ENCODE data around the gene RXRB. TPM values are rescaled to one million over a fixed set of nuclear protein-coding genes. Genes with fewer than 3 reads are reported as not detected.
"Not testable (repeated sequence)": the region's sequence is repeated elsewhere in the genome, so short reads cannot be mapped to it uniquely, and the experiment has no call there.

The RXRB gene
- 46.6 and 48.0 TPM in 2 replicates for total RNA-seq

DNA sequence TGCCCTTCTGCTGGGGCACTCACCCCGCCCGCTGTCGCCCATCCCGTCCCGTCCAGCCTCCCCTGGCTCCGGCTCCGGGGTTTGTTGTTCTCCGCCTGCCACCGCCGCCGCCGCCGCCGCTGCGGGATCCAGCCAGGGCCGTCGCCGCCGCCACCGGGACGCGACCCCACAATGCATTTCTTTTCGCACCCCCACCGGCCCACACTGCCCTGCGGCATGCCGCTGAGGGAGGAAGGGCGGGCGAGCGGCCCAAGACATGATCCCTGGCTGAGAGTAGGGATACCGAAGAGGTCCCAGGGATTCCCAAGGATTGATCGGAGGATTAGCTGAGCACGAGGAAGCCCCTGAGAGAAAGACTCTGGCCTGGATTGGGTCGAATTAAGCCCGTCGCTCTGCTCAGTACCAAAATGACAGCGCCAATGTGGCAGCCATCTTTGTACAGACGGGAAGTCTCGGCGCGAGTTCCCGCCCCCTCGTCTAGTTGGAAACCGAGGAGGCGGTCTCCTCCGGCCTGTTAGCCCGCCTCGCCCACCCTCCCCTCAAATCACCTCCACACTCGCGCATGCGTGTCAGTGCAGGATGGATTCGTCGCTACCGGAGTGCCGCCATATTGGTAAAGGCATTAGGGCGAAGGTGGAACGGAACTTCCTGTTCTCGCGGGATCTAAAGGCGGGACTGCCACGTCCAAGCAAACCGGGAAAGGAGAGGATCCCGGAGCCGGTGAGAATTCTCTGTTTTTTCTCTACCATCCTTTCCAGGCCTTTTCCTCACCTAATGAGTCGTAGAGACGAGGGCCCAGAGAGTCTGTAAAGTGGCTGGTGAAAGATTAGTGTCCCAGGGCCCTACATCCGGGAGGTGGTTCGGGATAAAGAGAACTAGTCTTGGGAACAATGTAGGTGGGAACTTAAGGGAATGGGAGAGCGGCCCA lies at the start of gene RXRB, which contains the start of gene SLC39A7:
RXRB (minus strand) TSS at position 447 of the 928 bp plus-strand sequence; CDS start at position 258, 189 bp downstream.
SLC39A7 (plus strand) TSS at position 649 of the 928 bp plus-strand sequence. CDS start 379 bp downstream, outside the sequence.
- peak; percentile 99 for DNase-seq
- H3K4me3 Mint-ChIP-seq, result peak within 1 kb of the TSS; percentile 100
- H3K27ac Mint-ChIP-seq, result peak within 1 kb of the TSS; percentile 97
- H3K9me3 Mint-ChIP-seq, result no peaks in the 10 kb centered on the region
- H3K36me3 Mint-ChIP-seq (ENCODE audit: low read depth), result peaks cover 64% of the 10 kb centered on the region
- H3K27me3 Mint-ChIP-seq, result no peaks in the 10 kb centered on the region
- intact Hi-C loops (cut with micrococcal nuclease), result loop anchor here (1.0 to 10.0 kb wide), 9 partner anchors 49 to 1548 kb away; partner anchors contain the start of genes AGPAT1, BAG6, CLIC1 and CUTA
- peaks cover 62% of the 10 kb centered on the region for H3K4me1 Mint-ChIP-seq

DNA sequence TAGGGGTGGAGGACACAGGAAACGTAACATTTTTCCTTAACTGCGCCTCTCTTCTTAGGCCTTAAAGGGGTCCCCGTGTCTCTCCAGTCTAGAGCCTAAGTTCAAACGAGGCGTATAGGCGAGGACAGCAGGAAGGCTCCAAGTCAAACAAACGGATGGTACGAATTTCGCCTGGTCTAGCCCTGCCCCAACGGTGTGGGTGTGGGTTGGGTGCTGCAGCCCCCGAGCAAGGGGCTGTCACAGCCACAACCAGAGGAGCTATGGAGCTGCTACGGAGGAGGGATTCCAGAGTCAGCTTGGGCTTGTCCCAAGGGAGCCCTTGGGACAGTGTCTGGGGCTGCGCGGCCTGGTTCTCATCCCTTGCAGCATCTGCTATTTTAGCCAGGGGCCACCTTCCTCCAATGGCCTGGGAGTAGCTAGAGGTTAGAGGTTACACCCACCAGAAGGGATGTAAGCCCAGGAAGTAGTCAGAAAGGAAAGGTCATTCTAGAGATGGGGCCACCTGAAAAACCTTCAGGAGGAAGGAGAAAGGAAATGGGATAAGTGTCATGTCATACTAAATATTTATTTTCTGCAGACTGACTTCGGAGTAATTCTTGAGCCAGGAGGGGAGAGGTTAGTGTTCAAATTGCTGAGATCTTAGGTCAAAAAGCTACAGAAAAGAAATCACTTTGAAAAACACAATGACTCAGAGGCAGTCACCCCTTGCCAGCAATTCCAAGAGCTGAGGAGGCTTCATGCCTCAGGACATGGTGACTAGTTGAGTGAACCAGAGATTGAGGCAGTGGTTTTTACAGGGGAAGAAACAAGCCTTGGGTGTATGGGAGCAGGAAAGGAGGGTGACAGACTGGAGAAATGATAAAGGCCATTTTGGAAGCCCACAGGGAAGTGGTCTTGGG lies 49.5 kb upstream of the RXRB start:
- H3K27ac Mint-ChIP-seq, result peak overlapping the region; percentile 94
- no peaks in the 10 kb centered on the region for H3K9me3 Mint-ChIP-seq
- peaks cover 4% of the 10 kb centered on the region for H3K27me3 Mint-ChIP-seq
- peak overlapping the region; percentile 91 for H3K4me3 Mint-ChIP-seq
- H3K36me3 Mint-ChIP-seq (ENCODE audit: low read depth), result peaks cover 31% of the 10 kb centered on the region
- H3K4me1 Mint-ChIP-seq, result peaks cover 34% of the 10 kb centered on the region
- intact Hi-C loops (cut with micrococcal nuclease), result loop anchor here (1.0 to 2.0 kb wide), 6 partner anchors 21 to 235 kb away; partner anchors contain the start of genes B3GALT4, RXRB, SLC39A7 and VPS52
- DNase-seq, result no peak

DNA sequence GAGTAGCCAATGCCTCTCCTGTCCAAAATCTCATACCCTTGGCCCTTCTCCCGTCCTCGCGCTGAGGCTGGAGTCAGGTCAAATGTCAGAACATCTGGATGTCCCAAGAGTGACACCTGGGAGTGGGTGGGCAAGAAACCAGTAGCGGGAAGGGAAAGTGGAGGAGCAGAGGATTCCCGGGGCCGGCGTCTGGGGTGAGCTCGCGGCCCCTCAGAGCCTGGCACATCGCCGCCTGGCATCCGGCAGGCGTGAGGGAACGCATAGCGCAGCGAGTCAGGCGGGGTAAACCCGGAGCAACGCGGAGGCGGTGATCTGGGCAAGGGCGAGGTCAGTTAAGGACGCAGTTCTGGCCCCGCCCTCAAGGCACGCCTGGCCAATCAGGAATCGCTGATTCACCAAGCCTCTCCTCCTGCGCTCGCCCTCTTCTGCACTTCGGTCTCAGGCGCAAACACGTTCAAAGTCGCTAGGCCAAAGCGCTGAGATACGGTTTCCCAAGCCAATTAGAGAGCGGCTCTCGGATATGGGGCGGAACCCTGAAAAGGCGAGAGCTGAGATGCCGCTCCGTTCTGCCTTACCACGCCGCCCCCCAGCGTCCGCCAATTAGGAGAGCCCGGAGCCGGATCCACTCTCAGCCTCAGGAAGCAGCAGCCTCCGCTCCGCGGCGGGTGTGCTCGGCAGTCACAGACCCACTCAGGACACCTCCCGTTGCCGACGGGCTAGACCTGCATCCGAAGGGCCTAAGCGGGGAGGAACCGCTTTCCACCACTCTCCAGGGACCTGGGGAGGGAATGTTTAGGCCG lies 48.7 kb upstream of the RXRB start:
- Mint-ChIP-seq H3K9me3 (no peaks in the 10 kb centered on the region), H3K4me3 (peak overlapping the region; percentile 91), H3K27ac (peak overlapping the region; percentile 94), H3K27me3 (peaks cover 4% of the 10 kb centered on the region), H3K36me3 (ENCODE audit: low read depth) (peaks cover 31% of the 10 kb centered on the region), H3K4me1 (peaks cover 34% of the 10 kb centered on the region)
- intact Hi-C loops (cut with micrococcal nuclease), result loop anchor here (1.0 to 2.0 kb wide), 10 partner anchors 22 to 234 kb away; partner anchors contain the start of genes B3GALT4, RING1, RXRB and SLC39A7
- DNase-seq, result peak; percentile 98

DNA sequence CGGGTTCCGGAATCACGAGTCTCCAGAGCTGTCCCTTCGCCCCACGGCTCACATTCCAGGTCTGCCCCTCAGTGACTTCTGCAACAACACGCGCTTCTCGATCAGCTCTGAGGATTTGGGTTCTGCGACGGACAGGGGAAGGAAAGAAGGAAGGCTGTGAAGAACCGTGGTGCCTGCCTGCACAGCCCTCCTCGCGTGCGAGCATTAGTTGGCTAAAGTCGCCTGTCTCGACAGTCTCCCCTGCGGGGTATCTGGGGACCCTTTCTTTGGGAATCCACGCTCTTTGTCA lies 48.1 kb upstream of the RXRB start:
- Mint-ChIP-seq H3K27me3 (peaks cover 6% of the 10 kb centered on the region), H3K36me3 (ENCODE audit: low read depth) (peaks cover 31% of the 10 kb centered on the region), H3K4me1 (peaks cover 34% of the 10 kb centered on the region), H3K9me3 (no peaks in the 10 kb centered on the region), H3K4me3 (peak overlapping the region; percentile 91), H3K27ac (peak overlapping the region; percentile 94)
- intact Hi-C loops (cut with micrococcal nuclease), result loop anchor here (1.0 to 2.0 kb wide), 5 partner anchors 40 to 234 kb away; partner anchors contain the start of gene RING1
- DNase-seq, result no peak

DNA sequence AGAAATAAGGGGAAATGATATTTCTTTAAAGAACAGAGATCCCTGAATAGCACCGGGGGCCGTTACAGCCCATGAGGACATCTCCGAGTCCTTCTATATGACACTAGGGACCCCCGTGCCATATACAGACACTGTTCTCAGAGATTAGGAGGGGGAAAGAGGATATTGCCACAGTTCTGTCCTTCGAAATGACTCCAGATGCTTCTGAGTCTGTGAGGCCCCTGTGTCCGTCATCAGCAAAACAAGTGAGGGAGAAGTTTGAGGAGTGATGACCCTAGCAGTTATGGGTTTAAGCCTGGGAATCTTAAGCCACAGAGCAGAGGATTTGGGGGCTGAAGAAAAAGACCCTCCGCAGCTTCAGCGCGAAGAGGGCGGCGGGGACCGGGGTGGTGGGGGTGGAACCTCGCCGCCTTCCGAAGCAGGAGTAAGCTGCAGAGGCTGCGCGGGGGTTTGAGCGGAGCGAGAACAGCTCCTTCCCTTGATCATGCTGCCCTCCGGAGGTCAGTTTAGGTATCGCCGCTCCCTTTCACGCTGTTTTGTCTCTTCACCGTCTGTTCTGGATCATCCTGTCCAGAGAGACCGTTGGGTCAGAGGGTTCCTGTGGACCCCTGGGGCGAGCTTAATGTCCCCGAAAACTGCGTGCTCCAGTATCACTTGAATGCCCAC lies 47.6 kb upstream of the RXRB start:
- Mint-ChIP-seq H3K27ac (peak overlapping the region; percentile 94), H3K36me3 (ENCODE audit: low read depth) (peaks cover 31% of the 10 kb centered on the region), H3K4me1 (peaks cover 34% of the 10 kb centered on the region), H3K27me3 (peaks cover 10% of the 10 kb centered on the region), H3K4me3 (peak overlapping the region; percentile 91), H3K9me3 (no peaks in the 10 kb centered on the region)
- DNase-seq, result peak; percentile 98
- intact Hi-C loops (cut with micrococcal nuclease), result loop anchor here (1.0 to 2.0 kb wide), 5 partner anchors 40 to 233 kb away; partner anchors contain the start of gene RING1

DNA sequence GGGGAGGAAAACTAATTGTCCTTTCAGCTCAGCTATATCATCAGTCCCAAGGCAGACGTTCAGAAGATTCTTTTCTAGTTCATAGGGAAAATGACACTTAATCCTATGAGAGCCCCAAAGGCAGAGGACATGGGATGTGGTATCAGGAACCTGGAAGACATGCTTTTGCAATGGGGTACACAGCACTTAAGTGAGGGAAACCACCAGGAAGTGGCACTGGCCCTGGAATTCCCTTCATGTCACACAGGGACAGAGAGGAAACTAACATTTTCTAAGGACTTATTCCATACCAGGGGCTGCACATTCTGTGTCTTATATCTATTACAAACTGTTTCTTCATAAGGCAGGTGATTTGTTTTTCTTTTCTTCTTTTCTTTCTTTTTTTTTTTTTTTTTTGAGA lies 43.0 kb upstream of the RXRB start:
- no peaks in the 10 kb centered on the region for H3K9me3 Mint-ChIP-seq
- peaks cover 21% of the 10 kb centered on the region for H3K27me3 Mint-ChIP-seq
- no peak overlapping the region for H3K4me3 Mint-ChIP-seq
- intact Hi-C loops (cut with micrococcal nuclease), result no loop called here
- no peak for DNase-seq
- H3K4me1 Mint-ChIP-seq, result peaks cover 12% of the 10 kb centered on the region
- no peaks in the 10 kb centered on the region for H3K36me3 Mint-ChIP-seq (ENCODE audit: low read depth)
- H3K27ac Mint-ChIP-seq, result no peak overlapping the region

DNA sequence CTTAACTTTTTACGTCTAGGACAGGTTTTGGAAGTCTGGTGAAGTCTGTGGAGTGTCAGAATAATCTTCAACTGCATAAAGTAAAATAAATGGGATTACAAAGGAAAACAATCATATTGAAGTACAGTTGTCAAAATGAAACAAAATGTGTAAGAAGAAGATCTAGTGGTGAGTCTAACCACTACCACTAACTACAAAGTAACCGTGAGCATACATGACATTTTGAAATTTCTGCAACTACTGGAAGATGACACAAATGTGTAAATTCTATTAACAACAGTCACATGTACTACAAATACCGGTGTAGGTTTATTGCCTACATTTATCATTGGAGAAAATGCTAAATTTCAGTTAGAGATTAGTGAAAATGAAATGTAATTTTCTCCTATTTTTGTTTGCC lies 41.5 kb upstream of the RXRB start:
- H3K9me3 Mint-ChIP-seq, result no peaks in the 10 kb centered on the region
- no peak for DNase-seq
- H3K36me3 Mint-ChIP-seq (ENCODE audit: low read depth), result no peaks in the 10 kb centered on the region
- H3K4me3 Mint-ChIP-seq, result peak overlapping the region; percentile 38
- H3K27me3 Mint-ChIP-seq, result peaks cover 21% of the 10 kb centered on the region
- intact Hi-C loops (cut with micrococcal nuclease), result no loop called here
- peak overlapping the region; percentile 21 for H3K27ac Mint-ChIP-seq
- peaks cover 8% of the 10 kb centered on the region for H3K4me1 Mint-ChIP-seq

DNA sequence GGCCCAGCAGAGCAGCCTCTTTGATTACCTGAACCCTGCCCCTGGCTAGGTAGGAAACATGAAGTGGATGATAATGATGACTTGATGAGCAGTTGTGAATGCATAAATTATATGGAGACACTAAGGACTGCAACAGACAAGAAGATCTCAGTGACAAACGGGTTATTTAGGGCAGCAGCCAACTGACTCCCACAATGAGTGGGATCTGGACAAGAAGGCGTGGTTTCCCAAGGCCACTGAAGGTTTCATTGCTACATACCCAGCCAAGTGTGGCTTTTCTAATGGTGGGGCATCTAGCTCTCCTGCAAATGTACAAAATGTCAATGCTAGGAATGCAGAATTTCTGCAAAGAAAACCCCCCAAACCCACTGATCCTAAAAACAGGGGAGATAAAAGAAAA lies 37.3 kb upstream of the RXRB start:
- no peaks in the 10 kb centered on the region for H3K36me3 Mint-ChIP-seq (ENCODE audit: low read depth)
- no peak for DNase-seq
- intact Hi-C loops (cut with micrococcal nuclease), result no loop called here
- no peak overlapping the region for H3K27ac Mint-ChIP-seq
- H3K27me3 Mint-ChIP-seq, result peaks cover 31% of the 10 kb centered on the region
- H3K9me3 Mint-ChIP-seq, result no peaks in the 10 kb centered on the region
- no peak overlapping the region for H3K4me3 Mint-ChIP-seq
- peaks cover 8% of the 10 kb centered on the region for H3K4me1 Mint-ChIP-seq

DNA sequence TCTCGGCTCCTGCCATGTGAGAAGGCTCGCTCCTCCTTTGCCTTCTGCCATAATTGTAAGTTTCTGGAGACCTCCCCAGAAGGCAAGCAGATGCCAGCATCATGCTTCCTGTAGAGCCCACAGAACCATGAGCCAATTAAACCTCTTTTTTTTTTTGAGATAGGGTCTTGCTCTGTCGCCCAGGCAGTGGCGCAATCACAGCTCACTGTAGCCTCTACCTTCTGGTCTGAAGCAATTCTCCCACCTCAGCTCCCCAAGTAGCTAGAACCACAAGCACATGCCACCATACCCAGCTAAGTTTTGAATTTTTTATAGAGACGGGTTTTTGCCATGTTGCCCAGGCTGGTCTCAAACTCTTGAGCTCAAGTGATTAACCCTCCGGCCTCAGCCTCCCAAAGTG lies 36.4 kb upstream of the RXRB start:
- Mint-ChIP-seq H3K4me3 (no peak overlapping the region), H3K27ac (no peak overlapping the region), H3K36me3 (ENCODE audit: low read depth) (no peaks in the 10 kb centered on the region), H3K4me1 (peaks cover 2% of the 10 kb centered on the region), H3K9me3 (no peaks in the 10 kb centered on the region), H3K27me3 (peaks cover 31% of the 10 kb centered on the region)
- DNase-seq, result no peak
- intact Hi-C loops (cut with micrococcal nuclease), result no loop called here

DNA sequence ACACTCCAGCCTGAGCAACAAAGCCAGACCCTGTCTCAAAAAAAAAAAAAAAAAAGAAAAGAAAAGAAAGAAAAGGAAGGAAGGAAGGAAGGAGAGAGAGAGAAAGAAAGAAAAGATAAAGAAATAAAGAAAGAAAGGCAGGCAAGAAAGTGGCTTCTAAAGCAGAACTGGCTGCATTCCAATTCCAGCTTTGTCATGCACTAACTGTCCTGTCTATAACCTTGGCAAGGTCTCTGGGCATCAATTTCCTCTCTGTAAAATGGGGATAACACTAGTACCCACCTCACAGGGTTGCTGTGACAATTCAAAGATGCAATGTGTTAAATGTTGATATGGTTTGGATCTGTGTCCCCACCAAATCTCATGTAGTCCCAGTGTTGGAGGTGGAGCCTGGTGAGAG lies 35.9 kb upstream of the RXRB start:
- H3K36me3 Mint-ChIP-seq (ENCODE audit: low read depth), result no peaks in the 10 kb centered on the region
- no peak overlapping the region for H3K4me3 Mint-ChIP-seq
- no peak overlapping the region for H3K27ac Mint-ChIP-seq
- intact Hi-C loops (cut with micrococcal nuclease), result no loop called here
- H3K4me1 Mint-ChIP-seq, result no peaks in the 10 kb centered on the region
- H3K9me3 Mint-ChIP-seq, result no peaks in the 10 kb centered on the region
- no peak for DNase-seq
- peaks cover 33% of the 10 kb centered on the region for H3K27me3 Mint-ChIP-seq

DNA sequence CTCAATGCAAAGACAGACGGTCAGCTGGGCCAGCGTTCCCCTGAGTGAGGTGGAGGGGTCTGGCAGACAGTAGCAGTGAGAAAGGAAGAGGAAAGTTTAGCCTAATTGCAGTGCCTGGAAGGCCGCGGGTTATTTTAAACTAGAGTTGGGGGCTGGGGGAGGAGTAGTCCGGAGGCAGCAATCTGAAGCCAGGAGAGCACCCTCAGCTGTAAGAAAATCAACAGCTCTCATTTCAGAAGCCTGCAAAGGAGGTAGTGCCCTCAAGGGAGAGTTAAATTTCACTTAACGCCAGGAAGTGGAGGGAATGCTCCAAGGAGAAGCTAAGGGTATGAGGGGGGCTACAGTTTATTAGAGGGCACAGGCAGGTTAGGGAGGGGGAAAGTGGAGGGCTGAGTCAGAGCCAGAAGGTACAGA lies 34.8 kb upstream of the RXRB start:
- H3K27me3 Mint-ChIP-seq, result peaks cover 36% of the 10 kb centered on the region
- no peak overlapping the region for H3K27ac Mint-ChIP-seq
- no peaks in the 10 kb centered on the region for H3K36me3 Mint-ChIP-seq (ENCODE audit: low read depth)
- H3K4me3 Mint-ChIP-seq, result no peak overlapping the region
- no peak for DNase-seq
- H3K4me1 Mint-ChIP-seq, result no peaks in the 10 kb centered on the region
- intact Hi-C loops (cut with micrococcal nuclease), result no loop called here
- H3K9me3 Mint-ChIP-seq, result no peaks in the 10 kb centered on the region

DNA sequence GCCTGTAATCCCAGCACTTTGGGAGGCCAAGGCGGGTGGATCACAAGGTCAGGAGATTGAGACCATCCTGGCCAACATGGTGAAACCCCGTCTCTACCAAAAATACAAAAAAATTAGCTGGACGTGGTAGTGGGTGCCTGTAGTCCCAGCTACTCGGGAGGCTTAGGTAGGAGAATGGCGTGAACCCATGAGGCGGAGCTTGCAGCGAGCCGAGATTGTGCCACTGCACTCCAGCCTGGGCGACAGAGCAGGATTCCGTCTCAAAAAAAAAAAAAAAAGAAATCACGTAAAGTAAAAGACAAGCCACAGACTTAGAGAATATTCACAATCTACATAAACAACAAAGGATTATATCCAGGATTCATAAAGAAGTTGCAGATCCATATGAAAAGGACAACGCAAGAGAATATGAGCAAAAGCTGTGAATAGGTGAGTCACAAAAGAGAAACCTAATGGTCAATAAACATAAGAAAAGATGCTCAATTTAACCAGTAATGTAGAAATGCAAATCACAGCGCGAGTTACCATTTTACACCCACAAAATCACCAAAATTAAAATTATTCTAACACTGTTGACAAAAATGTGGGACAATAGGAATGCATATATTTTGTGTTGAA lies 26.1 kb upstream of the RXRB start:
- H3K27me3 Mint-ChIP-seq, result peaks cover 56% of the 10 kb centered on the region
- H3K36me3 Mint-ChIP-seq (ENCODE audit: low read depth); DNase-seq; intact Hi-C loops (cut with micrococcal nuclease); H3K27ac Mint-ChIP-seq; H3K9me3 Mint-ChIP-seq; H3K4me3 Mint-ChIP-seq; H3K4me1 Mint-ChIP-seq: not testable (repeated sequence)

Data from activated CD4-positive, alpha-beta T cell treated with anti-CD3 and anti-CD28 coated beads, Interleukin-2, amount 10 ng/mL, durations not matched to agents 24 days and 14 days (primary cell).